Bladder microvascular endothelial cell (primary cell): ENCODE results near the gene IQSEC1. TPM values are rescaled to one million over a fixed set of nuclear protein-coding genes. Genes with fewer than 3 reads are reported as not detected.

Experiments
- total RNA-seq: library from RNA; depleted of rRNA; stranded (reverse); fragments of >200 nt; gene quantifications from 2 replicates; pipeline ENCODE4 v1.2.3, GENCODE V29; 2014

IQSEC1 gene
- total RNA-seq, result 12.6 and 66.3 TPM in 2 replicates

GRCh38 chr3:13073326-13074005 is at the start of gene IQSEC1:
Gene IQSEC1 (minus strand): TSS chr3:13073429. CDS start chr3:13073014, 415 bp downstream.

Other genes with a start within 250 kb of the IQSEC1 start
- gene RPL32, start 231.9 kb downstream of the IQSEC1 start, total RNA-seq, result 967 and 1,632 TPM in 2 replicates